Adrenal gland (tissue), 5 donors: ENCODE results near the gene TSHZ2.

Experiments
- POLR2A ChIP-seq, 2 donors: fragments of 450-650 bp; IDR thresholded peaks; one replicate each; pipeline ENCODE4 v1.6.1; 2017; ENCODE audit warnings: antibody characterized with exemption in 2 of 2, mild to moderate bottlenecking in 2 of 2, moderate library complexity in 1 of 2
- TF ChIP-seq, protein P1 (sequence below), 6 experiments: fragments of 450-650 bp in 4 of 6; fragments of 200-600 bp in 2 of 6; sonication (generic) in 1 of 6; IDR thresholded peaks; 1 replicate in 5 of 6; 2 replicates in 1 of 6; pipeline versions ENCODE4 v1.5.1 to v1.8.0; 2016 to 2021; ENCODE audit warnings: antibody characterized with exemption in 6 of 6, mild to moderate bottlenecking in 2 of 6, moderate library complexity in 1 of 6
- donor health status: DM: no; HTN: no; CAD: no.

DNA sequence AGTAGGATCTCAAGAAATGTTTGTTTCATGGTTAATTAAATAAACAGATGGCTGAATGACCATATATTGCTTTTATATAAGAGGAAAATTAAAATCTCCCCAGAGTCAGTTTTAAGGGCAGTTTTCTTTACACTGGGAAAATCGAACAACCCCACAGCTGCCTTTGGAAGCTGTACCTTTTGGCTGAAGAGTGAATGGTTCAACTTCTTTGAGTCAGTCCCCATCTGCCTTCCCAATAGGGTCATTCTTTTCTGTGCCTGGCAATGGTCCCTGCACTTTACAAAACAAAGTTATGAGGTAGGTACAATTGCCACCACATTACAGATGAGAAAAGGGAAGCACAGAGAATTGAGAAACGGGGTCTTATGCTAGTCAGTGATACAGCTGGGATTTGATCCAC, 39.5 kb downstream of the TSHZ2 start:
- TF ChIP-seq, protein P1, sequence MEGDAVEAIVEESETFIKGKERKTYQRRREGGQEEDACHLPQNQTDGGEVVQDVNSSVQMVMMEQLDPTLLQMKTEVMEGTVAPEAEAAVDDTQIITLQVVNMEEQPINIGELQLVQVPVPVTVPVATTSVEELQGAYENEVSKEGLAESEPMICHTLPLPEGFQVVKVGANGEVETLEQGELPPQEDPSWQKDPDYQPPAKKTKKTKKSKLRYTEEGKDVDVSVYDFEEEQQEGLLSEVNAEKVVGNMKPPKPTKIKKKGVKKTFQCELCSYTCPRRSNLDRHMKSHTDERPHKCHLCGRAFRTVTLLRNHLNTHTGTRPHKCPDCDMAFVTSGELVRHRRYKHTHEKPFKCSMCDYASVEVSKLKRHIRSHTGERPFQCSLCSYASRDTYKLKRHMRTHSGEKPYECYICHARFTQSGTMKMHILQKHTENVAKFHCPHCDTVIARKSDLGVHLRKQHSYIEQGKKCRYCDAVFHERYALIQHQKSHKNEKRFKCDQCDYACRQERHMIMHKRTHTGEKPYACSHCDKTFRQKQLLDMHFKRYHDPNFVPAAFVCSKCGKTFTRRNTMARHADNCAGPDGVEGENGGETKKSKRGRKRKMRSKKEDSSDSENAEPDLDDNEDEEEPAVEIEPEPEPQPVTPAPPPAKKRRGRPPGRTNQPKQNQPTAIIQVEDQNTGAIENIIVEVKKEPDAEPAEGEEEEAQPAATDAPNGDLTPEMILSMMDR (IDR thresholded peaks at IDR 0.05): no peak
- no peak for TF ChIP-seq POLR2A (IDR thresholded peaks at IDR 0.05)
